HUES64 (cell line): ENCODE results near the gene CFD.
"Not testable (repeated sequence)": the region's sequence is repeated elsewhere in the genome, so short reads cannot be mapped to it uniquely, and the experiment has no call there.

Experiments
- H3K27ac ChIP-seq: 2 replicates; pipeline ENCODE4 v1.7.0; 2013; ENCODE audit warnings: low read depth, low read length, inconsistent platforms
- H3K27me3 ChIP-seq: 2 replicates; pipeline ENCODE4 v1.6.1; 2013; ENCODE audit warnings: mild to moderate bottlenecking, low read length; ENCODE audit not compliant: insufficient read depth
- H3K36me3 ChIP-seq: 2 replicates; pipeline ENCODE4 v1.6.1; 2013; ENCODE audit warnings: mild to moderate bottlenecking, low read length; ENCODE audit not compliant: insufficient read depth
- H3K4me1 ChIP-seq: 2 replicates; pipeline ENCODE4 v1.6.1; 2013; ENCODE audit warnings: mild to moderate bottlenecking, low read length, moderate library complexity; ENCODE audit not compliant: insufficient read depth
- H3K4me3 ChIP-seq: 2 replicates; pipeline ENCODE4 v1.5.1; 2013; ENCODE audit warnings: mild to moderate bottlenecking, low read length, moderate library complexity
- H3K9ac ChIP-seq: 2 replicates; pipeline ENCODE4 v1.6.1; 2013; ENCODE audit warnings: mild to moderate bottlenecking, low read depth, low read length
- H3K9me3 ChIP-seq: 2 replicates; pipeline ENCODE4 v1.6.1; 2013; ENCODE audit warnings: low read depth, low read length; ENCODE audit not compliant: insufficient read depth
- WGBS: fragments of 150-250, 120-280 bp; methylation state at CpG from one replicate; pipeline ENCODE4 v1.1.7; 2013; ENCODE audit warnings: missing lambda C conversion rate; 5-methylcytosine and 5-hydroxymethylcytosine counted together

CFD gene

DNA sequence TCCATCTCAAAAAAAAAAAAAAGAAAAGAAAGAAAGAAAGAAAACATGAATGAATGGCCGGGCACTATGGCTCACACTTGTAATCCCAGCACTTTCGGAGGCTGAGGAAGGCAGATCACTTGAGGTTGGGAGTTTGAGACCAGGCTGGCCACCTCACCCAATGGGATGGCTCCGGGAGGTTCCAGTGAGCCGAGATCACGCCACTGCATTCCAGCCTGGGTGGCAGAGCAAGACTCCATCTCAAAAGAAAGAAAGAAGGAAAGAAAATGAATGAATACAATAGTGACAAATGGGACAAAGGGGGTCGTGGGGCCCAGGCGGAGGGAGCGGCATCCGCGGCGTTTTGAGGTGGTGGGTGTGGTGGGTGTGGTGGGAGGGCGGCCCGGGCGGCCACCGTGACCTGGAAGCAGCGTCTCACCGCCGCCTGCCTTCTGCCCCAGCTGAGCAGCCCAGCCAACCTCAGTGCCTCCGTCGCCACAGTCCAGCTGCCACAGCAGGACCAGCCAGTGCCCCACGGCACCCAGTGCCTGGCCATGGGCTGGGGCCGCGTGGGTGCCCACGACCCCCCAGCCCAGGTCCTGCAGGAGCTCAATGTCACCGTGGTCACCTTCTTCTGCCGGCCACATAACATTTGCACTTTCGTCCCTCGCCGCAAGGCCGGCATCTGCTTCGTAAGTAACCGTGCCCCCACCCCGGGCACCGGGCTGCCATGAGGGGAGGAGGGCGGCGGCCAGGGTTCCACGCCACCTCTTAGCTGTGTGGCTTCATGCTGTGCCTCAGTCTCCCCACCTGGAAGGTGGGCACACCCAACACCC, 13.6 kb upstream of the CFD start:
- H3K4me1 ChIP-seq = no peaks in the 10 kb centered on the region
- 83% methylated on average over 37 of the region's 37 CpGs for WGBS
- H3K9me3 ChIP-seq = no peaks in the 10 kb centered on the region
- no peak overlapping the region for H3K27ac ChIP-seq
- peaks cover 23% of the 10 kb centered on the region for H3K27me3 ChIP-seq
- H3K4me3 ChIP-seq = no peak overlapping the region
- H3K36me3 ChIP-seq = no peaks in the 10 kb centered on the region
- H3K9ac ChIP-seq = no peak overlapping the region

DNA sequence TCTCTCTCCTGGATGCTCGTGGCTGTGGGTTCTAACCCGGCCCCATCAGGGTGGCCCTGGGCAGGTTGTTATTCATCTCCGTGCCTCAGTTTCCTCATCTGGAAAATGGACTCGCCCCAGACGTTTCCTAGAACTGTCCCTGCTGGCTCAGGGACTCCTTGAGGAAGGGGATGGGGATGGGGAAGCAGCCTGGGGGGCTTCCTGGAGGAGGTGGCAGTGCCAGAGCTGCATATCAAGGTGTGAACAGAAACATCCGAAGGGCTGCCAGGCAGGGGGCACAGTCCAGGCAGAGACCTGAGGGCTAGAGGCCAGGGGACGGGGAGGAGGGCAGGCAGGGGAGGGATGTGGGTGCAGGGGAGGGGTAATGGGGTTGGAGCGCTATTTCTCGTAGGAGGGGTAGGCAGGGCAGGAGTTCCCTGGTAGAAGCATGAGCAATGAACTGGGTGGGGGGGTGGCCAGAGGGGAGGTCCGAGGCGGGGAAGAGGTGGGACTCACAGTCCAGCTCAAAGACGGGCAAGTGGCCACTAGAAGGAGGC, 11.0 kb upstream of the CFD start:
- 68% methylated on average over 12 of the region's 12 CpGs for WGBS
- H3K4me3 ChIP-seq = no peak overlapping the region

DNA sequence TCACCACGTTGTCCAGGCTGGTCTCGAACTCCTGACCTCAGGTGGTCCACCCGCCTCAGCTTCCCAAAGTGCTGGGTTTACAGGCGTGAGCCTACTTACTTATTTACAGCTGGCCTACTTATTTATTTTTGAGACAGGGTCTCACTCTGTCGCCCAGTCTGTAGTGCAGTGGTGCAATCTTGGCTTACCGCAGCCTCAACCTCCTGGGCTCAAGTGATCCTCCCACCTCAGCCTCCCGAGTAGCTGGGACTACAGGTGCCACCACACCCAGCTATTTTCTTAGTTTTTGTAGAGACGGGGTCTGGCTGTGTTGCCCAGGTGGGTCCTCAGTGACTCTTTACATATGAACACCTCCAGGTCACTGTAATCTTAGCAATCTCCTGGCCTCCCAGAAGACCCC, 10.3 kb upstream of the CFD start:
- WGBS = 93% methylated on average over 8 of the region's 8 CpGs
- not testable (repeated sequence) for H3K36me3 ChIP-seq, H3K9ac ChIP-seq, H3K27me3 ChIP-seq, H3K9me3 ChIP-seq, H3K27ac ChIP-seq, H3K4me3 ChIP-seq, H3K4me1 ChIP-seq

More for the DNA sequence above, 11.0 kb upstream of the CFD start:
- Histone ChIP-seq H3K9me3 (no peaks in the 10 kb centered on the region), H3K4me1 (no peaks in the 10 kb centered on the region), H3K27me3 (peaks cover 11% of the 10 kb centered on the region), H3K36me3 (no peaks in the 10 kb centered on the region), H3K27ac (no peak overlapping the region), H3K9ac (no peak overlapping the region)

DNA sequence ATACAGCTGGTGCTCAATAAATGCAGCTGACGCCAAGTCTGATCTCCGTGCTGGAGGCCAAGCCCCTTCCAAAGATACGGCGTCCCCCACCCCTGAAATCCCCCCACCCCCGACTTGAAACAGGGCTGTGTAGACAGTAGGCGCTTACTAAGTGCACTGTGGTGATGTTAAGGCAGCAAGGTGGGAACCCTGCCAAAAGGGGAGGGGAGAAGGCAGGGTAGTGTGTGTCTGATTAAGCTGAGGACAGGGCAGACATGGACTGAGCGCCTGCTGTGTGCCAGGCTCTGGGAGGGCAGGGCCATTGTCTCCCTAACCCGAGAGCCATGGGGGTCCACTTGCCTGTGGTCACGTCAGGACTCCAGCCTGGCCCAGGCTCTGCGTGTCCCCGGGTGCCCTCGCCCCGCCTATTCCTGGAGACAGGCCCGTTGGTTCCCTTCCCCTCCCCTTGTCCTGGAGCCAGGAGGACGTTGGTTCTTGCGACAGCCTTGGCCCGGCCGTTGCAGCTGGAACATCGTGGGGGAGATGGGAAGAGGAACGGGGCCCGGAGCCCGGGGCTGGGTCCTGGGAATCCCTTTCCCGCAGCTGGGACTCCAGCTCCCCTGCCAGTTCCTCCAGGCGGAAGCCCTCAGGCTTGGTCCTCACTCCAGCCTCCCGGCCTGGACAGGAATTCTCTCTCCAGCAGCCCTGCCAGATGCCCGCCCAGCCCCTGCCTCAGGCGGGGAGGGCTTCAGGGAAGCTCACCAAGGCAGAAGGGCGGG, 9.1 kb upstream of the CFD start:
- Histone ChIP-seq H3K9ac (no peak overlapping the region), H3K9me3 (no peaks in the 10 kb centered on the region), H3K36me3 (no peaks in the 10 kb centered on the region), H3K27me3 (no peaks in the 10 kb centered on the region), H3K27ac (no peak overlapping the region), H3K4me1 (no peaks in the 10 kb centered on the region), H3K4me3 (no peak overlapping the region)
- 45% methylated on average over 28 of the region's 28 CpGs for WGBS

DNA sequence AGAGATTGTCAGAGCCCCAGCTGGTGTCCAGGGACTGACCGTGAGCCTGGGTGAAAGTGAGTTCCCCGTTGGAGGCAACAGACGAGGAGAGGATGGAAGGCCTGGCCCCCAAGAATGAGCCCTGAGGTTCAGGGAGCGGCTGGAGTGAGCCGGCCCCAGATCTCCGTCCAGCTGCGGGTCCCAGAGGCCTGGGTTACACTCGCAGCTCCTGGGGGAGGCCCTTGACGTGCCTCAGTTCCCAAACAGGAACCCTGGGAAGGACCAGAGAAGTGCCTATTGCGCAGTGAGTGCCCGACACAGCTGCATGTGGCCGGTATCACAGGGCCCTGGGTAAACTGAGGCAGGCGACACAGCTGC, 8.5 kb upstream of the CFD start:
- Histone ChIP-seq H3K9me3 (no peaks in the 10 kb centered on the region), H3K4me3 (no peak overlapping the region), H3K4me1 (no peaks in the 10 kb centered on the region), H3K9ac (no peak overlapping the region), H3K27me3 (no peaks in the 10 kb centered on the region), H3K36me3 (no peaks in the 10 kb centered on the region), H3K27ac (no peak overlapping the region)
- WGBS = 74% methylated on average over 13 of the region's 13 CpGs

DNA sequence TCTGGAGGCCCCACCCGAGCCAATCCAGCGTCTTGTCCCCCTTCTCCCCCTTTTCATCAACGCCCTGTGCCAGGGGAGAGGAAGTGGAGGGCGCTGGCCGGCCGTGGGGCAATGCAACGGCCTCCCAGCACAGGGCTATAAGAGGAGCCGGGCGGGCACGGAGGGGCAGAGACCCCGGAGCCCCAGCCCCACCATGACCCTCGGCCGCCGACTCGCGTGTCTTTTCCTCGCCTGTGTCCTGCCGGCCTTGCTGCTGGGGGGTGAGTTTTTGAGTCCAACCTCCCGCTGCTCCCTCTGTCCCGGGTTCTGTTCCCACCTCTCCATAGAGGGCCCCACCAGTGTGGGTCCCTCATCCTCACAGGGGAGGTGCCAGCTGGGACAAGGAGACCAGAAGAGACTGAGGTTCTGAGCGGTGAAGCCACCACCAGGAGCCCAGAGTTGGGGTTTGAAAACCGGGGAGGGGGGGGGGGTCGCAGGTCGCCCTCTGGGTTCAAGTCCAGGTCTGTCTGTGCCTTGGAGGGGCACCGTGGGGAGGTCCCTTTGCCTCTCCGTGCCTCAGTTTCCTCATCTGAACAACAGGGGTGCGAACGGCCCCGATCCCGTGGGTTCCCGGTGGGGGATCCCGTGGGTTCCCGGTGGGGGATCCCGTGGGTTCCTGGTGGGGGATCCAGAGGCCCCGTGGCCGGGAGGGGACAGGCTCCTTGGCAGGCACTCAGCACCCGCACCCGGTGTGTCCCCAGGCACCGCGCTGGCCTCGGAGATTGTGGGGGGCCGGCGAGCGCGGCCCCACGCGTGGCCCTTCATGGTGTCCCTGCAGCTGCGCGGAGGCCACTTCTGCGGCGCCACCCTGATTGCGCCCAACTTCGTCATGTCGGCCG, 7.1 kb upstream of the CFD start, which contains the start of gene ELANE:
ELANE (plus strand) TSS at position 168 of the 878 bp plus-strand sequence; CDS start at position 194, 26 bp downstream.
- H3K27ac ChIP-seq = no peak within 1 kb of the TSS
- WGBS = 87% methylated on average over 55 of the region's 55 CpGs
- no peak within 1 kb of the TSS for H3K9ac ChIP-seq

DNA sequence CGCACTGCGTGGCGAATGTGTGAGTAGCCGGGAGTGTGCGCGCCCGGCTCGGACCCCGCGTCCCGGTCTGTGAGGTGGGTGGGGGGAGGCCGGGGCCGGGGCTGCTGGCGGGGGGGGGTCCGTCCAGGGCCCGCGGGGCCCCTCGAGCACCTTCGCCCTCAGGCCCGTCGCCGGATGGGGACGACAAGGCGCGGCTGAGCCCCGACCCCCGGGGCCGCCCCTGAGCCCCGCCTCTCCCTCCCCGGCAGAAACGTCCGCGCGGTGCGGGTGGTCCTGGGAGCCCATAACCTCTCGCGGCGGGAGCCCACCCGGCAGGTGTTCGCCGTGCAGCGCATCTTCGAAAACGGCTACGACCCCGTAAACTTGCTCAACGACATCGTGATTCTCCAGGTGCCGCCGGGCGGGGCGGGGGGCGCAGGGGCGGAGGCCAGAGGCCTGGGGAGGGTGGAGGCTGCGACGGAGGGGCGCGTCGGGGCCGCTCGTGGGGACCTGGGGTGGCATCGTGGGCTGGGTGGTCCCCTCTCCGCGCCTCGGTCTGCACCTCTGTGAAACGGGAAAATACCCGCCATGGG, 6.4 kb upstream of the CFD start:
- Histone ChIP-seq H3K9ac (no peak overlapping the region), H3K4me3 (no peak overlapping the region), H3K27ac (no peak overlapping the region), H3K4me1 (no peaks in the 10 kb centered on the region), H3K9me3 (no peaks in the 10 kb centered on the region), H3K27me3 (no peaks in the 10 kb centered on the region), H3K36me3 (no peaks in the 10 kb centered on the region)
- WGBS = 91% methylated on average over 67 of the region's 67 CpGs

More for the DNA sequence above, 7.1 kb upstream of the CFD start, which contains the start of gene ELANE:
- no peaks in the 10 kb centered on the region for H3K27me3 ChIP-seq
- no peaks in the 10 kb centered on the region for H3K36me3 ChIP-seq
- H3K9me3 ChIP-seq = no peaks in the 10 kb centered on the region
- H3K4me1 ChIP-seq = no peaks in the 10 kb centered on the region
- H3K4me3 ChIP-seq = no peak within 1 kb of the TSS

DNA sequence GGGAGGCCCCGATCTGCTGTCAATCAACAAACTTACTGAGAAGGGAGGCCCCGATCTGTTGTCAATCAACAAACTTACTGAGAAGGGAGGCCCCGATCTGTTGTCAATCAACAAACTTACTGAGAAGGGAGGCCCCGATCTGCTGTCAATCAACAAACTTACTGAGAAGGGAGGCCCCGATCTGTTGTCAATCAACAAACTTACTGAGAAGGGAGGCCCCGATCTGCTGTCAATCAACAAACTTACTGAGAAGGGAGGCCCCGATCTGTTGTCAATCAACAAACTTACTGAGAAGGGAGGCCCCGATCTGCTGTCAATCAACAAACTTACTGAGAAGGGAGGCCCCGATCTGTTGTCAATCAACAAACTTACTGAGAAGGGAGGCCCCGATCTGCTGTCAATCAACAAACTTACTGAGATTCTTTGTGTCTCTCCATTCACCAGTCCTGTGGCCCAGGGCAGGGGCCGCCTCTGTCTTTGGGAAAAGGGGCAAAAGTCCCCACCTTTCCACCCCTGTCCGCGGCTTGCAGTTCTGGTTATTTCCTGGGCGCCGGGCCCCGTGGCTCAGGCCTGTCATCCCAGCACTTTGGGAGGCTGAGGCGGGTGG, 5.7 kb upstream of the CFD start:
- not testable (repeated sequence) for H3K27ac ChIP-seq, H3K9ac ChIP-seq, H3K4me3 ChIP-seq, H3K36me3 ChIP-seq, H3K4me1 ChIP-seq, H3K9me3 ChIP-seq, H3K27me3 ChIP-seq
- WGBS = 94% methylated on average over 11 of the region's 17 CpGs

DNA sequence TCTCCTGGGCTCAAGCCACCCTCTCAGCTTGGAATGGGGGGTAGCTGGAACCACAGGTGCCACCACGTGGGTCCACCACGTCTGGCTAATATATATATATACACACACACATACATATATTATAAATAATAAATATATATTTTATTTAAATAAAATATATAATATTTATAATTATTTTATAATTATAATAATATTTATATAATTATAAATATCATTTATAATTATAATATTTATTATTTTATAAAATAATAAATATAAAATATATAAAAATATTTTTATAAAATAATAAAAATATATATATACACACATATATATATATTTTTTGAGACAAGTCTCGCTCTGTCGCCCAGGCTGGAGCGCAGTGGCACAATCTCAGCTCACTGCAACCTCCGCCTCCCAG, 4.9 kb upstream of the CFD start:
- Histone ChIP-seq H3K27me3 (peaks cover 10% of the 10 kb centered on the region), H3K9me3 (no peaks in the 10 kb centered on the region), H3K4me3 (no peak overlapping the region), H3K27ac (no peak overlapping the region), H3K9ac (no peak overlapping the region), H3K36me3 (no peaks in the 10 kb centered on the region), H3K4me1 (no peaks in the 10 kb centered on the region)
- 95% methylated on average over 4 of the region's 6 CpGs for whole genome bisulfite sequencing

DNA sequence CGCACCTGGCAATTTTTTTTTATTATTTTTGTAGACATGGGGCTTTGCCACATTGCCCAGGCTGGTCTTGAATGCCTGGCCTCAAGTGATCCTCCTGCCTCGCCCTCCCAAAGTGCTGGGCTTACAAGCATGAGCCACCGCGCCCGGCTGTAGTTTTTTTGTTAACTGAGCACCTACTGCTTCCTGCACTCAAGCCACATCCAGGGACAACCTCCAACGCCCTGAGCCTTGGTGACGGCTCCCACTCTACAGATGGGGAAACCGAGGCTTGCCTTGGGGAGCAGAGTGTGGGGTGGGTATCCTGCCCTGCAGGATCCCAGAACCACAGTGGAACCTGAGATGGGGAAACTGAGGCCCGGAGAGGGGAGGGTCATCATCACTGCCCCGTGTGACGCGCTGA, 4.3 kb upstream of the CFD start:
- H3K9me3 ChIP-seq = no peaks in the 10 kb centered on the region
- H3K4me3 ChIP-seq = no peak overlapping the region
- H3K27me3 ChIP-seq = peaks cover 16% of the 10 kb centered on the region
- 89% methylated on average over 12 of the region's 12 CpGs for WGBS
- no peaks in the 10 kb centered on the region for H3K36me3 ChIP-seq
- no peaks in the 10 kb centered on the region for H3K4me1 ChIP-seq
- no peak overlapping the region for H3K9ac ChIP-seq
- no peak overlapping the region for H3K27ac ChIP-seq
